K562 (cell line): ENCODE measurements around the gene JAKMIP1.

ENCODE experiments used
- BACH1 ChIP-seq: fragments of 200-800 bp; sonication (Bioruptor generic); IDR thresholded peaks from 2 replicates; pipeline ENCODE4 v1.6.1; 2016; ENCODE audit warnings: missing genetic modification characterization, missing compliant biosample characterization
- BRF2 ChIP-seq: IDR thresholded peaks from 3 replicates; pipeline ENCODE4 v1.6.1; 2011; ENCODE audit warnings: borderline replicate concordance, mild to moderate bottlenecking; ENCODE audit not compliant: insufficient read length, insufficient read depth
- CBFB ChIP-seq: sonication (generic); formaldehyde crosslinking; IDR thresholded peaks from 2 replicates; pipeline ENCODE4 v1.4.0; 2020; ENCODE audit warnings: mild to moderate bottlenecking, missing genetic modification reagents
- CTBP1 ChIP-seq: fragments of 450-650 bp; IDR thresholded peaks from 2 replicates; pipeline ENCODE4 v1.6.1; 2016; ENCODE audit warnings: borderline replicate concordance
- CTCF ChIP-seq, 3 experiments: IDR thresholded peaks in 2 of 3; conservative IDR thresholded peaks in 1 of 3; 2 replicates each; pipeline ENCODE4 v1.5.1; 2011 to 2012; ENCODE audit warnings: low read length in 3 of 3, mild to moderate bottlenecking in 3 of 3, control low read depth in 2 of 3, improper control_type of control experiment in 1 of 3, inconsistent platforms in 1 of 3, low read depth in 1 of 3, mixed read lengths in 1 of 3, moderate library complexity in 1 of 3; ENCODE audit not compliant: insufficient read depth in 2 of 3
- GATAD2A ChIP-seq: fragments of 450-650 bp; IDR thresholded peaks from 2 replicates; pipeline ENCODE4 v1.6.1; 2017
- HNRNPLL ChIP-seq: fragments of 200-400 bp; formaldehyde crosslinking; IDR thresholded peaks from 2 replicates; pipeline ENCODE4 v1.6.1; 2017; ENCODE audit warnings: low read length, low read depth, mild to moderate bottlenecking; ENCODE audit not compliant: poor library complexity, severe bottlenecking
- REST ChIP-seq, 2 experiments: fragments of 450-650 bp; formaldehyde crosslinking in 1 of 2; IDR thresholded peaks; 2 replicates each; pipeline versions ENCODE4 v1.4.0 to v1.6.1; 2014 to 2020; ENCODE audit warnings: mild to moderate bottlenecking in 2 of 2, borderline replicate concordance in 1 of 2, low read depth in 1 of 2
- RFX5 ChIP-seq: IDR thresholded peaks from 2 replicates; pipeline ENCODE4 v1.6.1; 2011; ENCODE audit warnings: low read depth, mild to moderate bottlenecking, improper control_type of control experiment, low read length
- ZBTB34 ChIP-seq: fragments of 250-450 bp; sonication (Bioruptor Pico); IDR thresholded peaks from 2 replicates; pipeline ENCODE4 v1.8.0; 2021; ENCODE audit warnings: mild to moderate bottlenecking, moderate library complexity
- ZNF407 ChIP-seq: fragments of 450-650 bp; IDR thresholded peaks from 2 replicates; pipeline ENCODE4 v1.6.1; 2016; ENCODE audit warnings: low read depth

- TF ChIP-seq HNRNPLL = no peak
- TF ChIP-seq ZNF407 = no peak
- no peak for TF ChIP-seq REST (IDR thresholded peaks at IDR 0.05; ENCODE audit: borderline replicate concordance)
- no peak for TF ChIP-seq REST (CRISPR knock-in tag; IDR thresholded peaks at IDR 0.05; ENCODE audit: low read depth)
- TF ChIP-seq BRF2 = no peak
- TF ChIP-seq CBFB = no peak
- TF ChIP-seq ZBTB34 (CRISPR knock-in tag) = no peak
- no peak for TF ChIP-seq GATAD2A
- no peak for TF ChIP-seq RFX5
- no peak for TF ChIP-seq CTCF (IDR thresholded peaks at IDR 0.05 in 2 of 3, conservative IDR thresholded peaks at IDR 0.05 in 1 of 3; ENCODE audit: insufficient read depth in 2 of 3, low read depth in 1 of 3, low read length in 3 of 3)
- TF ChIP-seq BACH1 (tag) = no peak
- no peak for TF ChIP-seq CTBP1
Observed at GRCh38 chr4:6236816-6237390, 36.6 kb upstream of the JAKMIP1 start.
